Measurements from ENCODE around the gene NAALADL2.

NAALADL2 gene

GRCh38 chr3:174936590-174936989 is 77.5 kb downstream of the NAALADL2 start:
- no peak overlapping the region for H3K4me3 ChIP-seq (ENCODE audit: low read depth, low read length)
- DNase-seq (ENCODE audit: low read depth), result no peak
- no peak for TF ChIP-seq CTCF (conservative IDR thresholded peaks at IDR 0.05; ENCODE audit: low read depth, low read length)

- TF ChIP-seq CTCF (conservative IDR thresholded peaks at IDR 0.05; ENCODE audit: low read depth, low read length), result no peak
- no peak overlapping the region for H3K4me3 ChIP-seq (ENCODE audit: low read depth, low read length)
- DNase-seq (ENCODE audit: low read depth), result peak; percentile 58
These were observed 78.3 kb downstream of the NAALADL2 start for GRCh38 chr3:174937478-174937877.

GRCh38 chr3:174938102-174938501 is 79.0 kb downstream of the NAALADL2 start:
- no peak overlapping the region for H3K4me3 ChIP-seq (ENCODE audit: low read depth, low read length)
- DNase-seq (ENCODE audit: low read depth), result no peak
- TF ChIP-seq CTCF (conservative IDR thresholded peaks at IDR 0.05; ENCODE audit: low read depth, low read length), result no peak

GRCh38 chr3:174940151-174940550 is 81.0 kb downstream of the NAALADL2 start:
- TF ChIP-seq CTCF (conservative IDR thresholded peaks at IDR 0.05; ENCODE audit: low read depth, low read length), result no peak
- DNase-seq (ENCODE audit: low read depth), result no peak
- H3K4me3 ChIP-seq (ENCODE audit: low read depth, low read length), result no peak overlapping the region

- DNase-seq (ENCODE audit: low read depth), result no peak
- no peak overlapping the region for H3K4me3 ChIP-seq (ENCODE audit: low read depth, low read length)
- no peak for TF ChIP-seq CTCF (conservative IDR thresholded peaks at IDR 0.05; ENCODE audit: low read depth, low read length)
These were observed 86.1 kb downstream of the NAALADL2 start for GRCh38 chr3:174945276-174945675.

- TF ChIP-seq CTCF (conservative IDR thresholded peaks at IDR 0.05; ENCODE audit: low read depth, low read length), result no peak
- no peak overlapping the region for H3K4me3 ChIP-seq (ENCODE audit: low read depth, low read length)
- DNase-seq (ENCODE audit: low read depth), result peak; percentile 56
These were observed 86.8 kb downstream of the NAALADL2 start for GRCh38 chr3:174945951-174946350.

GRCh38 chr3:174949523-174949922 is 90.4 kb downstream of the NAALADL2 start:
- no peak overlapping the region for H3K4me3 ChIP-seq (ENCODE audit: low read depth, low read length)
- peak; percentile 99 for DNase-seq (ENCODE audit: low read depth)
- no peak for TF ChIP-seq CTCF (conservative IDR thresholded peaks at IDR 0.05; ENCODE audit: low read depth, low read length)

Measured in choroid plexus epithelial cell (primary cell).